ENCODE measurements around the gene SH2D1A. TPM values are rescaled to one million over a fixed set of nuclear protein-coding genes. Genes with fewer than 3 reads are reported as not detected.

SH2D1A gene
- total and polyA plus RNA-seq, 2 of the 13 experiments (the other 11 are each of a cell fraction or from before 2014, with no cell fraction given) = not detected

- H3K4me1 ChIP-seq (ENCODE audit: insufficient read depth, low read length) = no peaks in the 10 kb centered on the region
- DNase-seq (ENCODE audit: low spot score) (no peak), ATAC-seq (no peak), FAIRE-seq (no peak)
- ChIA-PET POLR2A (no interaction called here), CTCF (ENCODE audit: low intra/inter-chr PET ratio, low total read pairs) (no interaction called here)
- 4% methylated on average over 2 of the region's 2 CpGs for WGBS (ENCODE audit: low lambda C conversion rate)
- TF ChIP-seq ZNF839 (CRISPR knock-in tag; IDR thresholded peaks at IDR 0.05; ENCODE audit: borderline replicate concordance) (no peak), EP300 (IDR thresholded peaks at IDR 0.05; ENCODE audit: low read depth in 2 of 2, low read length in 2 of 2) (no peak), EP300 (CRISPR knock-in tag; IDR thresholded peaks at IDR 0.05; ENCODE audit: borderline replicate concordance) (no peak), KIAA2018 (CRISPR knock-in tag; IDR thresholded peaks at IDR 0.05; ENCODE audit: borderline replicate concordance) (no peak), SNRNP70 (IDR thresholded peaks at IDR 0.05; ENCODE audit: low read depth, low read length) (no peak), RAD51 (IDR thresholded peaks at IDR 0.05; ENCODE audit: borderline replicate concordance) (no peak), KDM4B (CRISPR knock-in tag; IDR thresholded peaks at IDR 0.05) (no peak), CSRNP1 (CRISPR knock-in tag; IDR thresholded peaks at IDR 0.05) (no peak), ZNF550 (CRISPR knock-in tag; IDR thresholded peaks at IDR 0.05; ENCODE audit: borderline replicate concordance) (no peak), ZNF326 (CRISPR knock-in tag; IDR thresholded peaks at IDR 0.05; ENCODE audit: borderline replicate concordance) (no peak), ZNF143 (CRISPR knock-in tag; IDR thresholded peaks at IDR 0.05) (no peak), CREBL2 (CRISPR knock-in tag; IDR thresholded peaks at IDR 0.05; ENCODE audit: borderline replicate concordance) (no peak), RNF2 (conservative IDR thresholded peaks at IDR 0.05; ENCODE audit: low read depth) (no peak)
- H3K4me2 ChIP-seq (ENCODE audit: low read depth, low read length) = no peak overlapping the region
- H3K9me3 ChIP-seq (ENCODE audit: low read length) = no peaks in the 10 kb centered on the region
- H3K9ac ChIP-seq (ENCODE audit: insufficient read depth, low read depth, low read length) = no peak overlapping the region
- H3K79me2 ChIP-seq (ENCODE audit: insufficient read depth, low read length) = no peaks in the 10 kb centered on the region
- intact Hi-C loops (cut with micrococcal nuclease; ENCODE audit: unreplicated experiment) (no loop called here), in situ Hi-C loops (cut with HindIII; ENCODE audit: extremely low pct_ligation_motif_present, low pct_unique_long_range_greater_than_20kb) (no loop called here)
- H4K20me1 ChIP-seq (ENCODE audit: insufficient read depth, low read length) = no peaks in the 10 kb centered on the region
- no peaks in the 10 kb centered on the region for H3K27me3 ChIP-seq (ENCODE audit: control insufficient read depth in 1 of 2, insufficient read depth in 2 of 2, low read length in 2 of 2)
- no TSS peak for BruUV-seq (replicated peaks)
- H2AFZ ChIP-seq (ENCODE audit: low read length) = no peak overlapping the region
- no peak overlapping the region for H3K27ac ChIP-seq (ENCODE audit: extremely low read length, insufficient read depth, low read length)
- H3K36me3 ChIP-seq (replicated peaks in 1 of 2; ENCODE audit: control insufficient read depth in 1 of 2, insufficient read depth in 2 of 2, low read length in 2 of 2) = no peaks in the 10 kb centered on the region
- no peak overlapping the region for H3K4me3 ChIP-seq (replicated peaks in 1 of 3; ENCODE audit: insufficient read depth in 1 of 3, low read depth in 2 of 3, low read length in 3 of 3)
Observed at GRCh38 chrX:124307253-124307907, 39.0 kb upstream of the SH2D1A start.

All from HepG2 (cell line).